HL-60/S4 treated with phorbol 12-myristate 13-acetate at 8.2 ng/mL for 4 days and 3 days (cell line): ENCODE results near the gene ZKSCAN2.

Source experiments
- in situ Hi-C: fragments of 300-500 bp; cut with MboI; formaldehyde crosslinking; loops from 2 replicates; pipeline ENCODE4 v1.15.0; 2022; ENCODE audit warnings: low sequenced_read_pairs

ZKSCAN2 gene

GRCh38 chr16:25224731-25225319 is 32.8 kb downstream of the ZKSCAN2 start:
- in situ Hi-C loops, result loop anchor here (10.0 kb wide), 1 partner anchor 170 kb away; no protein-coding TSS in a partner anchor

GRCh38 chr16:25223964-25224363 is 33.7 kb downstream of the ZKSCAN2 start:
- in situ Hi-C loops, result loop anchor here (10.0 kb wide), 1 partner anchor 169 kb away; no protein-coding TSS in a partner anchor

- in situ Hi-C loops, result loop anchor here (10.0 kb wide), 1 partner anchor 168 kb away; no protein-coding TSS in a partner anchor
Measured at GRCh38 chr16:25222959-25223358, 34.7 kb downstream of the ZKSCAN2 start.

GRCh38 chr16:25219070-25219737 is 38.4 kb downstream of the ZKSCAN2 start:
- in situ Hi-C loops, result no loop called here

- in situ Hi-C loops, result no loop called here
Measured at GRCh38 chr16:25217921-25218320, 39.7 kb downstream of the ZKSCAN2 start.

- in situ Hi-C loops, result no loop called here
Measured at GRCh38 chr16:25217112-25217511, 40.5 kb downstream of the ZKSCAN2 start.

GRCh38 chr16:25213709-25214397 is 43.8 kb downstream of the ZKSCAN2 start:
- in situ Hi-C loops, result no loop called here

GRCh38 chr16:25212636-25213035 is 45.0 kb downstream of the ZKSCAN2 start:
- in situ Hi-C loops, result no loop called here

- in situ Hi-C loops, result no loop called here
Measured at GRCh38 chr16:25210758-25211157, 46.9 kb downstream of the ZKSCAN2 start.

GRCh38 chr16:25199457-25199856 is 58.2 kb downstream of the ZKSCAN2 start:
- in situ Hi-C loops, result no loop called here

- in situ Hi-C loops, result no loop called here
Measured at GRCh38 chr16:25198021-25198420, 59.6 kb downstream of the ZKSCAN2 start.

GRCh38 chr16:25194273-25194878 is 63.3 kb downstream of the ZKSCAN2 start:
- in situ Hi-C loops, result no loop called here

- in situ Hi-C loops, result no loop called here
Measured at GRCh38 chr16:25192096-25192495, 65.5 kb downstream of the ZKSCAN2 start.

GRCh38 chr16:25189305-25189704 is 68.3 kb downstream of the ZKSCAN2 start:
- in situ Hi-C loops, result no loop called here

- in situ Hi-C loops, result no loop called here
Measured at GRCh38 chr16:25187491-25187795, 70.2 kb downstream of the ZKSCAN2 start.
